Endodermal cell (in vitro differentiated cells): ENCODE measurements around the gene TSHZ2. TPM values are rescaled to one million over a fixed set of nuclear protein-coding genes. Genes with fewer than 3 reads are reported as not detected.
A peak's percentile ranks its signal among the peaks of the same experiment; 100 is the strongest.

ENCODE experiments used
- DNase-seq: peaks from one replicate; pipeline ENCODE4 v3.0.0-alpha.2; 2017
- H3K27ac ChIP-seq: 2 replicates; pipeline ENCODE4 v1.5.1; 2013; ENCODE audit warnings: mild to moderate bottlenecking, low read depth, low read length, moderate library complexity
- H3K27me3 ChIP-seq: 2 replicates; pipeline ENCODE4 v1.6.1; 2013; ENCODE audit warnings: mild to moderate bottlenecking, low read length, moderate library complexity; ENCODE audit not compliant: insufficient read depth, control insufficient read depth, poor library complexity, severe bottlenecking
- H3K36me3 ChIP-seq: 2 replicates; pipeline ENCODE4 v1.7.0; 2013; ENCODE audit warnings: mild to moderate bottlenecking, low read length, moderate library complexity; ENCODE audit not compliant: control insufficient read depth, insufficient read depth
- H3K4me1 ChIP-seq: one replicate; pipeline ENCODE4 v1.7.0; 2013; ENCODE audit warnings: low read length; ENCODE audit not compliant: control insufficient read depth, insufficient read depth
- H3K4me3 ChIP-seq: 2 replicates; pipeline ENCODE4 v1.5.1; 2013; ENCODE audit warnings: mild to moderate bottlenecking, low read length, moderate library complexity
- H3K9ac ChIP-seq: 2 replicates; pipeline ENCODE4 v1.6.1; 2013; ENCODE audit warnings: mild to moderate bottlenecking, low read length, moderate library complexity; ENCODE audit not compliant: poor library complexity, severe bottlenecking; ENCODE audit errors: extremely low read depth
- H3K9me3 ChIP-seq: 2 replicates; pipeline ENCODE4 v1.6.1; 2013; ENCODE audit warnings: mild to moderate bottlenecking, low read length, moderate library complexity; ENCODE audit not compliant: control insufficient read depth
- H3K27ac Mint-ChIP-seq: 2 replicates; pipeline ENCODE4 v1.8.0; 2020; ENCODE audit warnings: mixed read lengths
- H3K27me3 Mint-ChIP-seq: 2 replicates; pipeline ENCODE4 v1.8.0; 2021; ENCODE audit warnings: mild to moderate bottlenecking, mixed read lengths; ENCODE audit not compliant: insufficient read depth
- H3K36me3 Mint-ChIP-seq: 2 replicates; pipeline ENCODE4 v1.8.0; 2020; ENCODE audit warnings: low read depth, mixed read lengths
- H3K4me1 Mint-ChIP-seq: 2 replicates; pipeline ENCODE4 v1.8.0; 2020; ENCODE audit warnings: mixed read lengths
- H3K4me3 Mint-ChIP-seq: 2 replicates; pipeline ENCODE4 v1.8.0; 2020; ENCODE audit warnings: mild to moderate bottlenecking, moderate library complexity, mixed read lengths
- H3K9me3 Mint-ChIP-seq: 2 replicates; pipeline ENCODE4 v1.8.0; 2020; ENCODE audit warnings: mild to moderate bottlenecking, mixed read lengths
- CTCF ChIP-seq: fragments of 200-600 bp; sonication (generic); conservative IDR thresholded peaks from 2 replicates; pipeline ENCODE4 v1.5.0; 2021; ENCODE audit warnings: antibody characterized with exemption, mild to moderate bottlenecking
- WGBS, 2 experiments: methylation state at CpG; one replicate each; pipeline versions ENCODE4 v1.1.5 to v1.1.7; 2013; ENCODE audit warnings: missing lambda C conversion rate in 2 of 2, mixed read lengths in 1 of 2; ENCODE audit not compliant: insufficient coverage in 1 of 2, insufficient read length in 1 of 2; 5-methylcytosine and 5-hydroxymethylcytosine counted together
- total RNA-seq, 2 donors: library from RNA; stranded (reverse); fragmentation: NEBNext Ultra II Directional in 1 of 2; extraction: Animal tissue kit (Norgen Biotek cat#: 25700) in 1 of 2; gene quantifications; 2 replicates in 1 of 2; 3 replicates in 1 of 2; pipeline ENCODE4 v1.2.1, GENCODE V29; 2021

Gene TSHZ2
- total RNA-seq, 2 donors from 2014 or later: 0.07 to 0.31 TPM

- Histone ChIP-seq H3K36me3 (no peaks in the 10 kb centered on the region), H3K27ac (no peak overlapping the region), H3K4me3 (no peak overlapping the region), H3K9me3 (no peaks in the 10 kb centered on the region), H3K9ac (no peak overlapping the region), H3K4me1 (no peaks in the 10 kb centered on the region), H3K27me3 (peaks cover 10% of the 10 kb centered on the region)
- Mint-ChIP-seq H3K36me3 (no peaks in the 10 kb centered on the region), H3K4me1 (peaks cover 10% of the 10 kb centered on the region), H3K27me3 (peaks cover 13% of the 10 kb centered on the region), H3K4me3 (no peak overlapping the region), H3K27ac (no peak overlapping the region), H3K9me3 (peaks cover 15% of the 10 kb centered on the region)
- 86 to 100% methylated on average over 2 of the region's 2 CpGs for WGBS, 2 experiments
- no peak for TF ChIP-seq CTCF
- no peak for DNase-seq
Observed at GRCh38 chr20:53216478-53216855, 244.3 kb downstream of the TSHZ2 start.

- Mint-ChIP-seq H3K27ac (no peak overlapping the region), H3K4me3 (peak overlapping the region; percentile 32), H3K36me3 (no peaks in the 10 kb centered on the region), H3K4me1 (peaks cover 11% of the 10 kb centered on the region), H3K27me3 (peaks cover 13% of the 10 kb centered on the region), H3K9me3 (peaks cover 15% of the 10 kb centered on the region)
- no peak overlapping the region for H3K27ac ChIP-seq
- H3K4me1 ChIP-seq: no peaks in the 10 kb centered on the region
- H3K36me3 ChIP-seq: no peaks in the 10 kb centered on the region
- no peaks in the 10 kb centered on the region for H3K9me3 ChIP-seq
- peaks cover 10% of the 10 kb centered on the region for H3K27me3 ChIP-seq
- DNase-seq: peak; percentile 96
- H3K9ac ChIP-seq: no peak overlapping the region
- no peak overlapping the region for H3K4me3 ChIP-seq
- WGBS, 2 experiments: 39 to 55% methylated on average over 25 to 32 of the region's 32 CpGs
- peak; percentile 97 for TF ChIP-seq CTCF
Observed at GRCh38 chr20:53216856-53217576, 244.9 kb downstream of the TSHZ2 start.

- WGBS, 2 experiments: 82 to 100% methylated on average over 5 to 9 of the region's 9 CpGs
- H3K27me3 Mint-ChIP-seq: peaks cover 13% of the 10 kb centered on the region
- H3K4me3 ChIP-seq: no peak overlapping the region
- no peaks in the 10 kb centered on the region for H3K36me3 ChIP-seq
- DNase-seq: no peak
- peaks cover 11% of the 10 kb centered on the region for H3K4me1 Mint-ChIP-seq
- H3K9me3 Mint-ChIP-seq: peaks cover 15% of the 10 kb centered on the region
- no peak overlapping the region for H3K9ac ChIP-seq
- H3K36me3 Mint-ChIP-seq: no peaks in the 10 kb centered on the region
- peaks cover 10% of the 10 kb centered on the region for H3K27me3 ChIP-seq
- TF ChIP-seq CTCF: no peak
- no peaks in the 10 kb centered on the region for H3K4me1 ChIP-seq
- H3K9me3 ChIP-seq: no peaks in the 10 kb centered on the region
- H3K27ac ChIP-seq: no peak overlapping the region
- no peak overlapping the region for H3K4me3 Mint-ChIP-seq
- H3K27ac Mint-ChIP-seq: no peak overlapping the region
Observed at GRCh38 chr20:53220482-53221307, 248.5 kb downstream of the TSHZ2 start.
